HG03039 (cell line): ENCODE data around the gene KLHDC10.
"Not testable (repeated sequence)": the region's sequence is repeated elsewhere in the genome, so short reads cannot be mapped to it uniquely, and the experiment has no call there.

Experiments
- ATAC-seq: cut with Tn5 transposase; IDR thresholded peaks from one replicate; pipeline ENCODE4 v1.9.1; 2021; ENCODE audit warnings: mild to moderate bottlenecking, moderate library complexity; ENCODE audit not compliant: unreplicated experiment

The KLHDC10 gene

DNA sequence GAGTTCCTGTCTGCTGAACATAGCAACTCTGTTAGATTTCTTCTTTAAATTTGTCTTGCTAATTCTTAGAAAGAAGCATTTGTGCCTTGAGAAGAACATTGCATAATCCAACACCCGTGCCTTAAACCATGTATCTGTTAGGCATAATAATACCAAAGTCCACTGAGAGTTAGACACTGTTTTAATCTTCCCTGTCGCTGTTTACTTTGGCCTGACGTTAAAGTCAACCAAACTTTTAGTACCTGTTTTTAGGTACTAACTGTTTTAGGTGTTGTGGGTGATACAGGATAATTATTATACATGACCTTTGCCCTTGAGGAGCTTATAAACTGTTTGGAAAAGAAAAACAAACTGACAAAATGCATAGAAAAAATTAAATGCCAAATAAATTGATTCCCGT lies 43.6 kb downstream of the KLHDC10 start:
- ATAC-seq: no peak

DNA sequence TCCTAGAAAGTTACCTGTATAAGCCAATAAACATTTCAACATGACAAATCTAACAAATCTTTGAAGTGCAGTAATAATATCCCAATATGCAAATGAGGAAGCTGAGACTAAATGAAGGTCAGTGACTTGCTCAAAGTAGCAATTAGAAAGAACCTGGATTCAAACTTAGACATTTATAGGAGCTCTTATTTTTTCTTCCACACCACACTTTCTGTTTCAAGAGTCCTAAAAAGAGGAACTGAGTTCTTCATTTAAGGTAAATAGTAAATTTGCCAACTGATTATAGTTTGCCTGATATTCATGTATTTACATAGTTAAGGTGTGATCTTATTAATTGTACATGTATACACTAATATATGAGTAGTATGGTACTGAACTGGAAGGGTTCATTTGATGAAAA lies 44.0 kb downstream of the KLHDC10 start:
- no peak for ATAC-seq

DNA sequence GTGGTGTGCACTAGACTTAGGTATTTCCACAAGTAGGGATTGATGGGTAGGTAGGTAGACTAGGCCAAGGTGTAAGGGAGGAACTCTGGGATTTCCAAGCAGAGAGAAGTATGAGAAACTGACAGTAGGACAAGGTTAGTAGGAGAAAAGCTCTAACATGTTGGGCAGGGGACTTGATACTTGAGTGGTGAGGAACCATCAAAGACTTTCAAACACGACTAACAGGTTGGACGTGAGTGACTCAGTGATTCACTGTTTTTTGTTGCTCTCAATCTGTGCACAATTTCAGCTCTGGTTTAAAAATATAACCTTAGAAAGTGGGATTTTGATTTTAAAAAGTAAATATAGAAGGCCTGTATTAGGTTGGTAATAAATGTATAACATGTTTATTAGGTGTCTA lies 44.4 kb downstream of the KLHDC10 start:
- ATAC-seq: no peak

DNA sequence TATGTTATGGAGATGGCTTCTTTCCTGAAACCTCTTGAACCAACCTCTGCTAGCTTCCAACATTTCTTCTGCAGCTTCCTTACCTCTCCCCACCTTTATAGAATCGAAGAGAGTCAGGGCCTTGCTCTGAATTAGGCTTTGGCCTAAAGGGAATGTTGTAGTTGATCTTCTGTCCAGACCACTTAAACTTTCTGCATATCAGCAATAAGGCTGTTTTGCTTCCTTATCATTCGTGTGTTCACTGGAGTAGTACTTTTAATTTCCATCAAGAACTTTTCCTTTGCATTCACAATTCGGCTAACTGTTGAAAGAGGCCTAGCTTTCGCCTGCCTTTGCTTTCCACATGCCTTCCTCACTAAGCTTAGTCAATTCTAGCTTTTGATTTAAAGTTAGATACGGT lies 48.0 kb downstream of the KLHDC10 start:
- no peak for ATAC-seq

DNA sequence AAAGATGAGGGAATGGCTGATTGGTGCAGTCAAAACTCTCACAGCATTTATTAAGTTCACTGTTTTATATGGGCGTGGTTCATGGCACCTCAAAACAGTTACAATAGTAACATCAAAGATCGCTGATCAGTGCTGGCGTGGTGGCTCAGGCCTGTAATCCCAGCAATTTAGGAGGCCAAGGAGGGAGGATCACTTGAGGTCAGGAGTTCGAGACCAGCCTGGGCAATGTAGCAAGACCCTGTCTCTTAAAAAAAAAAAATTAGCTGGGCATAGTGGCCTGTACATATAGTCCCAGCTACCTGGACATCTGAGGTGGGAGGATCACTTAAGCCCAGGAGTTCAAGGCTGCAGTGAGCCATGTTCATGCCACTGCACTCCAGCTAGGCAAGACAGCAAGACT lies 48.5 kb downstream of the KLHDC10 start:
- no peak for ATAC-seq

DNA sequence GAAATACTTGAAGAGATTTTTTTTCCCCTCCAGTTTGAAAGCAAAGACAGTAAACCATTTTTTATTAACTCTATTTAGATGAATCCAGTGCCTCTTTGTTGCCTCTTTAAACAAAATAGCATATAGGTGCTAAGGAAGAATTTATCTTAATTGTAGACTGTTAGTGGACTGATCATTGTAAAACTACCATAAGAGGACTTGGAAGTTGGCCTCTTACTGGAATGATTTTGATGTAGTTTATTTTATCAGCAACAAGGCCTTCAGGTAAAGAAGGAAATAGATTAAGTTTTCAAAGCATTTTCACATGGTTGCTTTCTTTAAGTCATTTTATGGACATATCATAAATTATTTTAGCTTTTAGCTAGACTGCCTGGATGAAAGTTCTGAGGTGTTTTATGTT lies 53.2 kb downstream of the KLHDC10 start:
- no peak for ATAC-seq

DNA sequence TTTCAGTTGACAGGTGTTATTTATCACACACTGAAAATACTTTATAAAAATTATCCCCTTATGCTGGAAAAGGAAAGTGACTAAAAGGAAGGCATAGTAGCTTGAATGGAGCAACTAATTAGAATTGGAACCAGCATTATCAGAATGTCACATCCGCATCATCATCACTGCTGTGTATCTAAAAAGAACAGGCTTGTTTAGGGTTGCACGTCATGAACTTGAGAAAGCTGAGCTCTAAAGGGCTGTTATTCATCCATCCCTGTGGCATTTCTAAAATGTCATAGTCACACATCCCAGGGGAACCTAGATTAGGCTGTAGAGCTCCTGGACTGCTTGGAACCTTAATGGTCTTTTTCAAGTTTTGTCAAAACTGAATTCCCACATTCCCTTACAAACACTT lies 54.4 kb downstream of the KLHDC10 start:
- ATAC-seq: no peak

DNA sequence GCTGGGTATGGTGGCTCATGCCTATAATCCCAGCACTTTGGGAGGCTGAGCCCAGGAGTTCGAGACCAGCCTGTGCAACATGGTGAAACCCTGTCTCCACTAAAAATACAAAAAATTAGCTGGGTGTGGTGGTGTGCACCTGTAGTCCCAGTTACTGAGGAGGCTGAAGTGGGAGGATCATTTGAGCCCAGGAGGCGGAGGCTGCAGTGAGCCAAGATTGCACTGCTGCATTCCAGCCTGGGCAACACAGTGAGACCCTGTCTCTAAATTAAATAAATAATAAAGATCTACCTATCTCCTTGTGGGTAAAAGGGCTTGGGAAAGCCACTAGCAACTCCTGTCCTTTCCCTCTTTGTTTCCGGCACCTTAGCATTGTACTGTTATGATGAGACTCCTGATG lies 56.5 kb downstream of the KLHDC10 start:
- ATAC-seq: not testable (repeated sequence)

DNA sequence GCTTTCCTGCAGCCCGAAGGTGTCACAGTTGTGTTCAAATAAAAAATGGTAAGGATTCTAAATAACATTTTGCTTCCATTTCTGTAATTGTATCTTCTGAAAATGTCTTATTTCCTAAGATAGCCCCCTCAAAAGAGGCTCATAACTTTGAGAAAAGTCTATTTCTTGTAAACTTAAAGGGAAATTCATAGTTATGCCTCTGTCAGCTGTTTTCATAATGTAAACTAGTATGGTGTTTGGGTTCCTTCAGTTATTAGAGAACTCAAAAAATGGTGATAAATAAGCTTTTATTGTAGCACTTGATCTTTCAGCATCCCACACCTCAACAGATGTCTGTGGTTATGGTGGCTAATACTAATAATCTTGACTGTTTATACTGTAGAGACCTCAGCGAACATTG lies 57.1 kb downstream of the KLHDC10 start:
- no peak for ATAC-seq

DNA sequence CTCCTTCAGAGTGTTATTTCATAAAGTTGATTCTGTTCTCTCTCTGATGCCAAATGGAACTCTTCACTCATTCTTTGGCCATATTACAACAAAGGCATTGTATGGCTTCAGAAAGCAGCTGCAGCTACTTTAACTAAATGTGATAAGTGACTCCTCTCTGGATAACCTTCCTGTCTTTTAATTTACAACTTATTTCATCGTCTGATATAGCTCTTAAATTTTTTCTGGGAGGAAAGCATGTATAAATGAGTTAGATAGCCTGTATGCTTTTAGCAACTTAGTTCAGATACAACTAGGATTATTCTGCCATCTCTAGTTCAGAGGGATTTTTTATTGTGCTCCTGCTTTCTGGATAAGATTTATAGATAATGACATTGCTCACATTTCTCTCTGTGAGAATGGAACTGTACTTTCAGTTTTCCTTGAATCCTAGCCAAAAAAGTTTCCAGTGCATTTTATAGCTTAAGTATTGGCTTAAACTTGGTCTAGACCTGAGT lies 57.5 kb downstream of the KLHDC10 start:
- no peak for ATAC-seq

DNA sequence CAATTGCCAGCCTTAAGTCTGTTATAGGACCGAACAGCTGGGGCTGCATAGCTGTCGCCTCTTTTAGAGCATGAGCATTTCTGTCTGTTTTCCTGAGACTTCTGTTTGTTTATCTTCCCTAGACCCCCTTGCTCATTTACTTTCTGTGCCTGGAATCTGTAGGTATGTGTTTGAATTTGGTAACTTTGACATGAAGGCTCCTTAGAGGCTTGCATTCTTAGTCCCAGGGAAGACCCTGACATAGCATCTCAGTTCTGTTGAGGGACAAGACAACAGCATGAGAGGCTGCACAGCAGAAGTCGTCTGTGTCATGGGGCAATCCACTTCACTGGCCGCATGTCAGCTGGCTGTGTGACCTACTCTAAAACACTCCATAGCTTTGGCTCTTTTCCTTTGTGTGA lies 58.7 kb downstream of the KLHDC10 start:
- no peak for ATAC-seq

DNA sequence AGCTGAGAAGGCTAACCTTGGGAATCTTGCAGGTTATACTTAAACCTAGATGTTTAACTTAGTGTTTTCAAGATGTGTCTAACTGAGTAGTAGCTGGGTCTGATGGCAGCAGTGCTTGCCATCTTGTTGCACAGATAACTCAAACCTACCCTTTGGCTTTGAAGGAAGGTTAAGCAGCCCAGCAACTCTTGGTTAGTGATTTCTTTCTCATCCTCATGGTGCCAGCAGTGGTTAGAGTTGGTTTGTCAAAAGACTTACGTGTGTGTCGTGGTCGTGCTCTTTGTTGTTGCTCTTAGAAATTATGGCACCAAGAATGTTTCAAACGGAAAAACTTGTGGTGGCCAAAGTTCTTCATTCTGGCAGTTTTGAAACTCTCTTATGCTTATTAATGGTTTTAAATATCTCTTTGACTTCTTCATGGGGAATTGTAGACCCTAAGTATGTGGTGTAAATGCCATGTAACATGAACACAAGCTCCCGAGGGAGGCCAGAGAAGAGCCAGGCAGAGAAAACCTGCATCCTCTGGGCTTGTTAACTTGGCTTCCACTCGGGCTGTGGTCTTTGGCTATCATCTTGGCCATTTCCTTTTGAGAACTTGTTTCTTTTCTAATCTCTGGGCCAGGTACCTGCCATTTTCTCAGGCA lies 61.0 kb downstream of the KLHDC10 start:
- ATAC-seq: no peak

DNA sequence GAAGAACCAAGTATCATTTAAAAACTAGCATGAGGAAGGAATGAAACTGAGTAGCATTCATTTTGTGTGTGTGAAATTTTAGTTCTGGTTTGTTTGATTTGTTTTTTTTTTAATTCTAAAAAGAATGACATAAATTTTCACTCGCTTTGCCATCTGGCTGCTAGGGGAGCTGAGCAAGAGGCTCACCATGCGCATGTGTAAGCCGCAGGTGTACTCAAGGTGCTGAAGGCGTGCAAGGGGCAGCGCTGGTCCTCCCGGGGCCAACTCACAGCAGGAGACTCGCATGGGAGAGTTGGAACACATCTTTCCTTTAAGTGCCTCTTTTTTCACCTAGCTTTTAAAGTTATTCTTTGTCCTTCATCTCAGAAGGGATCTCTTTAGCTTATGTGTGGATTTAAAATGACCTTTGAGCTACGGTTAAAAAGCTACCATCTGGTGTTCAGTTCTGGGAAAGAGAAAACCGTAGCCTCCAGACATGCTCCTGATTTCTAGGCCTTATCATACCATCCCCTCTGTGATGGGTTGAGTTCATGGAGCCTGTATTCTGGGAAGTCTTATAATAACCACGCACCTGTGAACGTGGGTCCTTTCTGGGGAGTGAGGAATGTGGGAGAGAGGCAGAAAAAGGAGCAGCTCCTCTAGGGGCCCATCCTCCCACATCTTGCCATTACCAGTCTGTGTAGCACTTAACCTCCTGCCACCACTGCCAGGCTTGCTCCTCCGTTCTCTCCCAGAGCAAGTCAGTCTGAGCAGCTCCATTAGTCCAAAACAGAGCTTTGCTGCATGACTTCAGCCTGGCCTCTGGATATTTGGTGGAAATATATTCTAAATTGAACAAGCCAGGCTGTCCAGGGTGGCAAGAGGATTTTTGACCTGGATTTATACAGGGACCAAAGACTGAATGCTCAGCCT lies 61.9 kb downstream of the KLHDC10 start:
- ATAC-seq: no peak

DNA sequence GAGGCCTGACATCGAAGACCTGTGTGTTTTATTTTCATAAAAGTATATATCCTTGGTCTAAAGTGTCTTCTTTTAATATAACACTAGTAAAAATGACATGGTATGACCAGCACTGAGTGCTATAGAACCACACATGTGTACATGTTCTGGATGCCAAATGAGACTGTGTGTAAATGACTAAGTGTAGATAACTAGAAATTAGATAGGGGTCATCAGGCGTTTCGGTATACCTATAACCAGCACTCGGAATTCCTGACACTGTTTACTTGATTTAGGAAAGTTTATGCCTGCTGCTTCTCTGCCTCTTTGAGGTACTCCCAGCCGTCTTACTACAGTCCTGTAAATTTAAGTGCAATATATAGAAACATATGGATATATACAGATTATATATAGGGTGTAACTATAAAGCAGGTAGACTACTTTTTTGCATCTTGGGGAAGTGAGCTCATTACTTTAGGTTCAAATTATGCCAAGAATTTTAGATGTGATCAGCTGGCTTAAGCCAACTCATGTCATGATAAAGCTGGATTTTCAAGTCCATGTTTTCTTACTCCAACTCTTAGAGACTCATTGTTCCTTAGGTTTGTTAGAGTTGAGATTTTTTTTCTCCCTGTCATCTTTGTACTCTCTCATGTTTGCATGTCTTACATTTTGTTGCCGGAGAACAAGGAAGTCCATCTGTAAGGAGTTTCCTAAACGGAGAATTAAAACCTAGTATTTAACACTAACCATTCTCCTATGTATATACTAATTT lies 62.9 kb downstream of the KLHDC10 start:
- ATAC-seq: no peak

DNA sequence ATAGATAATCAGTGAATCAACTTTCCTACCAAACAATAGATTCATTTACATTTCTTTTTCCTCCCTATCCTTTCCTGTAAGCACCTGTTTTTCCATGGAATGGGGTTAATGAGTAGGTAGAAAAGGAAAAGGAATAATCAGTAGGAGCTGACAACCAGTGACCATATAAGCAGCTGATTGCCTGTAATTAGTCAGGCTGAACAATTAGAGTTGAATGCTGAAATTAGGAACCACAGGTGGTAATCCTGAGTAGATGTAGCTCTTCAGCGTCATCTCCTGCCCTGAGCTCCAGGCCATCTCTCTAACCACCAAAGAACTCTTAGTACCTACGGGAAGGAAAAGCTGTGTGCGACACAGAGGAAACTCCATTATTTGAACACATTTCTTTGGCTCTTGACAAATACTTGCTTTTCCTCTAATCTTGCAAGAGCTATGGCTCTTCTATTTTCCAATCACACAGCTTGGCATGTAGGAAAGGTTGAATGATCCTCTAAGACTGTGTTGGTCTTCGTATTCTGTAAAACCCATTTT lies 63.8 kb downstream of the KLHDC10 start:
- ATAC-seq: no peak

DNA sequence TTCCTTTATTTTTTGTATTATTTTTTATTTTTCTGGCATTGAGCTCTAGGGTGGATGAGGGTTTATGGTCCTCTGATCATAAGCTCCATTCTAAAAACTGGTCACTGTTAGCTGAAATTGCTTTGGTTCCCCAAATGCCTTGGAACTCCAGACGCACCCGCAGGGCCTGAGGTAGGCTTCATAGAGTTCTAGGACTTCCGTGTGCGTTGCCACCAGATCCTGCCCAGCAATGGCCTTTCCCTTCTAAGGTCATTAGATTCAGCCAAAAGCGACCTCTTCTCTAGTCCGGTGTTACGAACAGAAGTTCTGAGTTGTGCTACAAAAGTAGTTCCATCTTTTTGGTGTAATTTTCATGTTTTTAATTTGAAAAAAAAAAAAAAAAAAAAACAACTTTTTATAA lies 64.4 kb downstream of the KLHDC10 start:
- ATAC-seq: no peak

DNA sequence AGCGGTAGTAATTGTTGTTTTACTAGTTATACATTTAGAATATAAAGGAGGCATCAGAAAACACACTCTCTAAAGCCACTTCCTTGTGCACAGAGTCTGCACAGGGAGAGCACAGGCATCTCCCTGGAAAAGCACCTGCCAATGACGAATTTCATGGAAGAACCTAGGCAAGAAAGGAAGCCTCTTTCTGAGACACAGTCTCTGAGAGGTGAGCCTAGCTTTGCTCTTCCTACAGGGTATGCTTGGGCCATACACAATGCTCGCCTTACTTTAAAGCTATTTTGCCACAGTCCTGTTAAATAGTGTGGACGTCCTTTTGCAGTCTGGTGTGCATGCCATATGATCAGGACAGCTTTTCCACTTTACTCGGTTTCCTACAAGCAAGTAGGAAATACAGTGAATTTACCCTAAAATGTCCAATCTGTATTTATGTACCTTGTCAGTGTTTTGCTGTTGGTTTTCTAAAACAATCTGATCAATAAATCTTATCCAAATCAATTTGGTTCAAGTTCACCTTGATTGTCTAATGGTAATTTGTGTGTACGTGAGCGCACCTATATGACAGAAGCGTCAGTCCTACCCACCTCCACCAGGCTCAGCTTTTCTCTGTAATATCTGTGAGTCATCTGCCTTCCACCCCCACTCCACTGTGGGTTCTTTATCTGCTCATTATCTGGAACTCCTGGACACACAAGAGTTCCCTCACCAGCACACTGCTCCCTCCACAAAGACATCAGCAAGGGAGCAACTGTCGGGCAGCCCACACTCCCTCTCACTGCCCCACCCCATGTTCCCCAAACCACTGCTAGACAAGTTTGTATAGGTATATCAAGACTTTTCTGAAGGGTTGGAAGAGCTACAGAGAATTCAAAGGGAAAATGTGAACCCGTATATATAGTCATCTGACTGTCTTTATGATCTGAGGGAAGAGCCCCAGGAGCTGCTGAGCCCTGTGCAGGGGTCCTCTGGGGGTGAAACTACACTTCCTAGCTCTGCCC lies 65.2 kb downstream of the KLHDC10 start:
- no peak for ATAC-seq

DNA sequence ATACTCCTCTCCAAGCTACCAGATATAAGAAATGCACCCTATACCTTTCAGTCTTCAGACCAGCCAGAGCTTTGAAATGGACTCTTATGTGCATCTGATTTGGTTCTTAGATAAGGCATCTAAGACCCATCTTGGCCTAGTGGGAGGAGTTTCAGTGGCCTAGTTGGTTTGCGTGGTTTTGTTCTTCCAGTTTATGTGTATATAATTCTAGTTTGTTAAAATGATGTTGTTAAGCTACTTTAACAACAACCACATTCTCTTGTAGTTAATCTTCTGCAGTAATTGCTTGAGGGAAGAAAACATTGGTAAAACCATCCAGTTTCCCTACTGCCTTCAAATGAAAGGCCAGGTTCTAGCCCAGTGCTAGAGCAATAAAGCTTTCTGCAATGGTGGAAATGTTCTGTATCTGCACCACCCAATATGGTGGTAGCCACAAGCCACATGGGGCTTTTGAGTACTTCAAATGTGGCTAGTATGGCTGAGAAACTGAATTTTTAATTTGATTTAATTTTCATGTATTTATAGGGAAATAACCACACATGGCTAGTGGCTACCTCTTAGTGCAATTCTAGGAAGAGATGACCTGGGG lies 66.3 kb downstream of the KLHDC10 start:
- ATAC-seq: no peak

DNA sequence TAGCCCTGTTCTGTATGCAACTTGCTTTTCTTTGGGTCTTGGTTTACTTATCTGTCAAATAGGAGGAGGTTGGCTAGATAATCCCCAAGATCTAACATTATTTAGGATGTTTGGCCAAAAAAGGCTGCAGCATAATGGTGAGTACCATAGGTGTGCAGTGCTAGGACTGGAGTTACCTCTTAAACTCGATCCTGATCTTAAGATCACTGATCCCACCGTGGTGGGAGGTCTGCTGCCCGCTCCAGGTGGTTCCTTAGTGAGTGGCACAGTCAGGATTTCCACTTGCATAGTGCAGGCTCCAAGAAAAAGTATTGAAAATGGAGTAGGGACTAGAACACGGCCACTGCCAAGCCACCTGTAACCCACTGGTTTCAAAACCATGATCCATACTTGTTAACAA lies 66.9 kb downstream of the KLHDC10 start:
- ATAC-seq: no peak
